HEK293 (cell line): Measurements from ENCODE around the gene COL6A5.

Experiments
- CTCF ChIA-PET: fragments of 350-600 bp; formaldehyde crosslinking; extraction: SDS; loops from one replicate; lab custom pipeline; 2021; ENCODE audit warnings: antibody characterized with exemption; lab: Yijun Ruan, JAX
- POLR2A ChIA-PET: fragments of 300-600 bp; formaldehyde crosslinking; extraction: SDS; loops from one replicate; lab custom pipeline; 2020; ENCODE audit warnings: antibody characterized with exemption, inconsistent platforms; lab: Yijun Ruan, JAX
- H3K27ac ChIP-seq: fragments of 200-500 bp; sonication (Bioruptor generic); 2 replicates; pipeline ENCODE4 v1.5.1; 2014; ENCODE audit warnings: low read depth, low read length, control low read depth, inconsistent platforms; ENCODE audit errors: extremely low read depth
- H3K36me3 ChIP-seq, 2 experiments: fragments of 200-500 bp in 1 of 2; sonication (Bioruptor generic) in 1 of 2; 1 replicate in 1 of 2; 2 replicates in 1 of 2; pipeline ENCODE4 v1.5.1; 2014 to 2017; ENCODE audit warnings: inconsistent platforms in 2 of 2, low read length in 2 of 2; ENCODE audit not compliant: control insufficient read depth in 2 of 2, insufficient read depth in 1 of 2
- H3K4me1 ChIP-seq: fragments of 200-500 bp; sonication (Bioruptor generic); 2 replicates; pipeline ENCODE4 v1.5.1; 2014; ENCODE audit warnings: mild to moderate bottlenecking, low read length, inconsistent platforms; ENCODE audit not compliant: control insufficient read depth, insufficient read depth
- H3K4me3 ChIP-seq: 2 replicates; pipeline ENCODE4 v1.5.1; 2011; ENCODE audit warnings: low read depth, mild to moderate bottlenecking, control low read depth, low read length, moderate library complexity
- H3K9me3 ChIP-seq: fragments of 200-500 bp; sonication (Bioruptor generic); 2 replicates; pipeline ENCODE4 v1.5.1; 2014; ENCODE audit warnings: low read depth, low read length, inconsistent platforms; ENCODE audit not compliant: control insufficient read depth, insufficient read depth
- GLIS2 ChIP-seq: fragments of 450-650 bp; formaldehyde crosslinking; IDR thresholded peaks from 2 replicates; pipeline ENCODE4 v1.5.1; 2016; ENCODE audit warnings: missing biosample characterization, missing genetic modification characterization
- PRDM10 ChIP-seq: fragments of 450-650 bp; formaldehyde crosslinking; IDR thresholded peaks from 2 replicates; pipeline ENCODE4 v1.5.1; 2016; ENCODE audit warnings: missing biosample characterization, missing genetic modification characterization
- REPIN1 ChIP-seq: fragments of 450-650 bp; formaldehyde crosslinking; IDR thresholded peaks from 2 replicates; pipeline ENCODE4 v1.5.1; 2017; ENCODE audit warnings: missing biosample characterization, missing genetic modification characterization, low read depth
- TSHZ1 ChIP-seq: fragments of 450-650 bp; formaldehyde crosslinking; IDR thresholded peaks from 2 replicates; pipeline ENCODE4 v1.5.1; 2016; ENCODE audit warnings: missing biosample characterization, missing genetic modification characterization, borderline replicate concordance
- ZBTB1 ChIP-seq: fragments of 450-650 bp; formaldehyde crosslinking; IDR thresholded peaks from 2 replicates; pipeline ENCODE4 v1.5.1; 2016; ENCODE audit warnings: missing biosample characterization, missing genetic modification characterization
- ZBTB49 ChIP-seq: fragments of 450-650 bp; formaldehyde crosslinking; IDR thresholded peaks from 2 replicates; pipeline ENCODE4 v1.5.1; 2016; ENCODE audit warnings: missing biosample characterization, missing genetic modification characterization, low read depth
- ZBTB7A ChIP-seq: fragments of 450-650 bp; formaldehyde crosslinking; IDR thresholded peaks from 2 replicates; pipeline ENCODE4 v1.5.1; 2016; ENCODE audit warnings: low read depth, missing biosample characterization, missing genetic modification characterization
- ZBTB8A ChIP-seq: fragments of 450-650 bp; formaldehyde crosslinking; IDR thresholded peaks from 2 replicates; pipeline ENCODE4 v1.5.1; 2016; ENCODE audit warnings: missing biosample characterization, missing genetic modification characterization
- ZNF146 ChIP-seq: fragments of 450-650 bp; formaldehyde crosslinking; IDR thresholded peaks from 2 replicates; pipeline ENCODE4 v1.5.1; 2016; ENCODE audit warnings: missing biosample characterization, missing genetic modification characterization
- ZNF211 ChIP-seq: fragments of 450-650 bp; formaldehyde crosslinking; IDR thresholded peaks from 2 replicates; pipeline ENCODE4 v1.5.1; 2016; ENCODE audit warnings: low read depth, missing biosample characterization, missing genetic modification characterization
- ZNF391 ChIP-seq: fragments of 450-650 bp; formaldehyde crosslinking; IDR thresholded peaks from 2 replicates; pipeline ENCODE4 v1.5.1; 2016; ENCODE audit warnings: low read depth, missing biosample characterization, missing genetic modification characterization, borderline replicate concordance
- ZNF529 ChIP-seq: fragments of 450-650 bp; formaldehyde crosslinking; IDR thresholded peaks from 2 replicates; pipeline ENCODE4 v1.5.1; 2017; ENCODE audit warnings: missing genetic modification characterization, missing biosample characterization; ENCODE audit not compliant: insufficient replicate concordance
- ZNF555 ChIP-seq: fragments of 450-650 bp; formaldehyde crosslinking; conservative IDR thresholded peaks from 2 replicates; pipeline ENCODE4 v1.5.1; 2017; ENCODE audit warnings: missing biosample characterization, mild to moderate bottlenecking, missing genetic modification characterization, inconsistent platforms
- ZNF571 ChIP-seq: fragments of 450-650 bp; formaldehyde crosslinking; IDR thresholded peaks from 2 replicates; pipeline ENCODE4 v1.5.0; 2017; ENCODE audit warnings: missing biosample characterization, missing genetic modification characterization
- ZNF585B ChIP-seq: fragments of 450-650 bp; formaldehyde crosslinking; IDR thresholded peaks from 2 replicates; pipeline ENCODE4 v1.5.1; 2016; ENCODE audit warnings: missing biosample characterization, missing genetic modification characterization
- ZNF792 ChIP-seq: fragments of 450-650 bp; formaldehyde crosslinking; IDR thresholded peaks from 2 replicates; pipeline ENCODE4 v1.5.1; 2016; ENCODE audit warnings: missing biosample characterization, missing genetic modification characterization
- ZNF830 ChIP-seq: fragments of 450-650 bp; IDR thresholded peaks from 2 replicates; pipeline ENCODE4 v1.5.0; 2018; ENCODE audit warnings: missing biosample characterization, missing genetic modification characterization, low read depth, mild to moderate bottlenecking, moderate library complexity

The COL6A5 gene

GRCh38 chr3:130378677-130379191, 33.3 kb downstream of the COL6A5 start:
- CTCF ChIA-PET = interaction anchor here (0.6 kb wide), 1 partner anchor 9 kb away, joined by 3 read pairs; no protein-coding TSS in a partner anchor
- H3K36me3 ChIP-seq = no peaks in the 10 kb centered on the region
- no peak overlapping the region for H3K27ac ChIP-seq
- no peak overlapping the region for H3K4me3 ChIP-seq
- POLR2A ChIA-PET = no interaction called here
- H3K4me1 ChIP-seq = no peaks in the 10 kb centered on the region
- TF ChIP-seq ZNF211 (no peak), ZNF146 (no peak)
- no peaks in the 10 kb centered on the region for H3K9me3 ChIP-seq

- Histone ChIP-seq H3K4me3 (no peak overlapping the region), H3K4me1 (no peaks in the 10 kb centered on the region), H3K36me3 (no peaks in the 10 kb centered on the region), H3K27ac (no peak overlapping the region), H3K9me3 (no peaks in the 10 kb centered on the region)
- no peak for TF ChIP-seq ZNF529 (tag by site-specific recombination)
- TF ChIP-seq GLIS2 (tag by site-specific recombination) = no peak
- no peak for TF ChIP-seq TSHZ1 (tag by site-specific recombination)
- TF ChIP-seq ZNF585B (tag by site-specific recombination) = no peak
- no peak for TF ChIP-seq ZBTB8A (tag by site-specific recombination)
- TF ChIP-seq REPIN1 (tag by site-specific recombination) = no peak
- no peak for TF ChIP-seq ZNF571 (tag by site-specific recombination)
- TF ChIP-seq ZNF391 (tag by site-specific recombination) = no peak
- TF ChIP-seq ZNF555 (tag by site-specific recombination) = no peak
- no peak for TF ChIP-seq ZBTB1
- TF ChIP-seq ZNF830 = no peak
- TF ChIP-seq PRDM10 (tag by site-specific recombination) = no peak
- no peak for TF ChIP-seq ZBTB7A (tag by site-specific recombination)
- TF ChIP-seq ZNF792 (tag by site-specific recombination) = no peak
- TF ChIP-seq ZBTB49 (tag by site-specific recombination) = no peak
- ChIA-PET POLR2A (no interaction called here), CTCF (no interaction called here)
Measured at GRCh38 chr3:130379274-130379673, 33.8 kb downstream of the COL6A5 start.
